OCI-LY7 (cell line): Measurements from ENCODE around the gene LRP4. TPM values are rescaled to one million over a fixed set of nuclear protein-coding genes. Genes with fewer than 3 reads are reported as not detected.

Experiments used
- BruUV-seq: library from RNA; stranded (reverse); fragments of 400-500 nt; replicated peaks from 2 replicates; lab custom pipeline; 2021; lab: Mats Ljungman, UMichigan
- CTCF ChIA-PET: fragments of 300-600 bp; sonication (Branson Sonifier 250); formaldehyde crosslinking; loops from one replicate; lab custom pipeline; 2022; ENCODE audit warnings: antibody characterized with exemption; ENCODE audit not compliant: unreplicated experiment; lab: Charles Lee
- POLR2A ChIA-PET: fragments of 300-600 bp; sonication (Branson Sonifier 250); formaldehyde crosslinking; loops from one replicate; lab custom pipeline; 2022; ENCODE audit warnings: antibody characterized with exemption; lab: Charles Lee
- DNase-seq: peaks from one replicate; pipeline ENCODE4 v3.0.0-alpha.2; 2015; ENCODE audit warnings: low spot score
- H2AFZ ChIP-seq: fragments of 200-600 bp; sonication (generic), shearing (Covaris generic); 2 replicates; pipeline ENCODE4 v1.6.1; 2014; ENCODE audit warnings: mild to moderate bottlenecking, antibody characterized with exemption, low read length, moderate library complexity
- H3K27ac ChIP-seq: fragments of 200-600 bp; sonication (generic); 2 replicates; pipeline ENCODE4 v1.5.1; 2014; ENCODE audit warnings: mixed run types, low read depth, mild to moderate bottlenecking, moderate library complexity, low read length, inconsistent platforms; ENCODE audit not compliant: poor library complexity, severe bottlenecking
- H3K36me3 ChIP-seq: fragments of 200-600 bp; sonication (generic); 2 replicates; pipeline ENCODE4 v1.6.1; 2014; ENCODE audit warnings: mild to moderate bottlenecking, antibody characterized with exemption, low read length, moderate library complexity, mixed read lengths; ENCODE audit not compliant: insufficient read depth
- H3K4me1 ChIP-seq: fragments of 200-600 bp; sonication (generic); 2 replicates; pipeline ENCODE4 v1.5.1; 2014; ENCODE audit warnings: mild to moderate bottlenecking, low read length; ENCODE audit not compliant: insufficient read depth, poor library complexity, severe bottlenecking
- H3K4me2 ChIP-seq: fragments of 200-600 bp; sonication (generic); 2 replicates; pipeline ENCODE4 v1.6.1; 2014; ENCODE audit warnings: mild to moderate bottlenecking, low read length
- H3K4me3 ChIP-seq: fragments of 200-600 bp; sonication (generic); 2 replicates; pipeline ENCODE4 v1.5.1; 2014; ENCODE audit warnings: mild to moderate bottlenecking, low read depth, low read length; ENCODE audit not compliant: poor library complexity, severe bottlenecking
- H3K79me2 ChIP-seq: fragments of 200-600 bp; sonication (generic); 2 replicates; pipeline ENCODE4 v1.6.1; 2016; ENCODE audit warnings: low read depth, mild to moderate bottlenecking, low read length, moderate library complexity, mixed read lengths; ENCODE audit not compliant: insufficient read depth
- H3K9me2 ChIP-seq: fragments of 200-600 bp; sonication (generic); 2 replicates; pipeline ENCODE4 v1.6.1; 2016; ENCODE audit warnings: mild to moderate bottlenecking, low read length, mixed read lengths; ENCODE audit not compliant: insufficient read depth
- H3K9me3 ChIP-seq: fragments of 200-600 bp; sonication (generic); 2 replicates; pipeline ENCODE4 v1.6.1; 2014; ENCODE audit warnings: mild to moderate bottlenecking, mixed run types, low read length, mixed read lengths
- H4K20me1 ChIP-seq: fragments of 200-600 bp; sonication (generic); 2 replicates; pipeline ENCODE4 v1.6.1; 2014; ENCODE audit warnings: mild to moderate bottlenecking, antibody characterized with exemption, low read length, moderate library complexity, mixed read lengths; ENCODE audit not compliant: insufficient read depth
- EZH2phosphoT487 ChIP-seq: fragments of 200-600 bp; sonication (generic); IDR thresholded peaks from 2 replicates; pipeline ENCODE4 v1.6.1; 2018; ENCODE audit warnings: low read depth, borderline replicate concordance, mild to moderate bottlenecking, mixed run types, antibody characterized with exemption, low read length, moderate library complexity, mixed read lengths
- intact Hi-C: fragments of 100-400 bp; cut with micrococcal nuclease; formaldehyde crosslinking; loops from one replicate; pipeline ENCODE4 v1.10.0; 2022; ENCODE audit not compliant: unreplicated experiment
- total RNA-seq, 2 experiments: library from RNA; depleted of rRNA in 1 of 2; stranded (reverse); fragments of >200 nt in 1 of 2; shearing (Covaris generic) in 1 of 2; gene quantifications; 2 replicates each; pipeline ENCODE4 v1.2.3, GENCODE V29; 2014 to 2022
- TF ChIP-seq, protein P1 (sequence below): fragments of 200-600 bp; sonication (generic); conservative IDR thresholded peaks from 2 replicates; pipeline ENCODE4 v1.5.1; 2014; ENCODE audit warnings: mild to moderate bottlenecking, antibody characterized with exemption, low read length, moderate library complexity, mixed read lengths

Gene LRP4
- total RNA-seq, 2 experiments from 2014 or later, result 19.8 to 28.5 TPM

DNA sequence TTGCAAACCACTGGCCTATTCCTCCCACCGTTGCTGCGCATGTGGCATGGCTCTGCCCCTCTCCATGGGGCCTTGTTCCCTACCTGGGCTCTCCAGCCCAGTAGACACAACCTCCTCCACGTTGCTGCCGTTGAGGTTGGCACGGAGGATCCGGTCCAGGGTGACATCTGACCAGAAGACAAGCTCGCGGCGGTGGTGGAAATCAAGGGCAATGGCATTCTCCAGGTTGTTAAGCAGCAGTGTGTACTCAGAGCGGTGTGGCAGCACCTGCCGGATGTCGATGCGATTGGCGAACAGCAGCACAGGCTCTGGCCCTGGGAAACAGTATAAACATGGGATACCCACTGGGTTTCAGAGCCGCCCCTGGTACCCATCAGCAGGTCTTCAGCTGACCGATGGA lies 23.8 kb downstream of the LRP4 start:
- no TSS peak for BruUV-seq
- ChIA-PET CTCF (no interaction called here), POLR2A (interaction anchor here (0.6 to 1.2 kb wide), 4 partner anchors 16 to 834 kb away, joined by 3 to 4 read pairs (median 4); no protein-coding TSS in a partner anchor)
- Histone ChIP-seq H3K27ac (no peak overlapping the region), H2AFZ (no peak overlapping the region), H3K4me2 (no peak overlapping the region), H3K4me1 (peaks cover 4% of the 10 kb centered on the region), H3K79me2 (no peaks in the 10 kb centered on the region), H4K20me1 (no peaks in the 10 kb centered on the region), H3K9me3 (no peaks in the 10 kb centered on the region), H3K36me3 (peaks cover 73% of the 10 kb centered on the region), H3K4me3 (no peak overlapping the region), H3K9me2 (no peaks in the 10 kb centered on the region)
- DNase-seq, result no peak
- TF ChIP-seq EZH2phosphoT487, result no peak
- TF ChIP-seq, protein P1, sequence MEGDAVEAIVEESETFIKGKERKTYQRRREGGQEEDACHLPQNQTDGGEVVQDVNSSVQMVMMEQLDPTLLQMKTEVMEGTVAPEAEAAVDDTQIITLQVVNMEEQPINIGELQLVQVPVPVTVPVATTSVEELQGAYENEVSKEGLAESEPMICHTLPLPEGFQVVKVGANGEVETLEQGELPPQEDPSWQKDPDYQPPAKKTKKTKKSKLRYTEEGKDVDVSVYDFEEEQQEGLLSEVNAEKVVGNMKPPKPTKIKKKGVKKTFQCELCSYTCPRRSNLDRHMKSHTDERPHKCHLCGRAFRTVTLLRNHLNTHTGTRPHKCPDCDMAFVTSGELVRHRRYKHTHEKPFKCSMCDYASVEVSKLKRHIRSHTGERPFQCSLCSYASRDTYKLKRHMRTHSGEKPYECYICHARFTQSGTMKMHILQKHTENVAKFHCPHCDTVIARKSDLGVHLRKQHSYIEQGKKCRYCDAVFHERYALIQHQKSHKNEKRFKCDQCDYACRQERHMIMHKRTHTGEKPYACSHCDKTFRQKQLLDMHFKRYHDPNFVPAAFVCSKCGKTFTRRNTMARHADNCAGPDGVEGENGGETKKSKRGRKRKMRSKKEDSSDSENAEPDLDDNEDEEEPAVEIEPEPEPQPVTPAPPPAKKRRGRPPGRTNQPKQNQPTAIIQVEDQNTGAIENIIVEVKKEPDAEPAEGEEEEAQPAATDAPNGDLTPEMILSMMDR, result no peak
- intact Hi-C loops, result no loop called here

DNA sequence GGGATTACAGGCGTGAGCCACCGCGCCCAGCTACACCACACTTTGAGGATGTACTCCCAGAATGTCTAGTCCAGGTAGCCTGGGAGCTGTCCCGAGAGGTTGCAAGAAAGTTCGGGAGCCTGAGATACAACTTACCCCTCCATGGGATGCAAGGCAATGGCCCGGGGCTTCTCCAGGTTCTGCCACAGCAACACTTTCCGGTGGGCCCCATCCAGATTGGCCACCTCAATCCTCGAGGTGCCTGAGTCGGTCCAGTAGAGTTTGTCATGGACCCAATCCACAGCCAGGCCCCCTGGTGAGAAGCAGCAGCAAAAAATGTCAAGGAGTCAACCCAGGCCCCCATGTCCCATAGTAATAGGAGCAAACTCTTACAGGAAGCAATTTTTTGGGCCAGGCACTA lies 25.5 kb downstream of the LRP4 start:
- CTCF ChIA-PET, result no interaction called here
- Histone ChIP-seq H3K36me3 (peaks cover 70% of the 10 kb centered on the region), H2AFZ (no peak overlapping the region), H3K79me2 (no peaks in the 10 kb centered on the region), H3K4me1 (peaks cover 4% of the 10 kb centered on the region), H4K20me1 (no peaks in the 10 kb centered on the region), H3K27ac (no peak overlapping the region), H3K9me2 (no peaks in the 10 kb centered on the region), H3K9me3 (no peaks in the 10 kb centered on the region), H3K4me2 (no peak overlapping the region), H3K4me3 (no peak overlapping the region)
- DNase-seq, result no peak
- TF ChIP-seq EZH2phosphoT487, result no peak
- TF ChIP-seq, protein P1, result no peak
- POLR2A ChIA-PET, result no interaction called here
- BruUV-seq, result no TSS peak
- intact Hi-C loops, result no loop called here

DNA sequence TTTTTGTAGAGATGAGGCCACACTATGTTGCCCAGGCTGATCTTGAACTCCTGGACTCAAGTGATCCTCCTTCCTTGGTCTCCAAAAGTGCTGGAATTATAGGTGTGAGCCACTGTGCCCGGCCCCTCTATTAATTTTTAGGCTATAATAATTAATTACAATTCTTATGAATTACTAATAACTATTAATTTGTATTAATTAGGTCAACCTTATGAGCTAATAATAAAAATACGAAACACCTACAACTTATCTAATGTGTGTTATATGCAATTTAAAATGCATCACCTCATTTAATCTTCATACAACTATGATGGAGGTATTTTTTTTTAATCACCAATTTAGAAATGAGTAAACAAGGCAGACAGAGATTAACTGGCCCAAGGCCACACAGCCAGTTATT lies 26.2 kb downstream of the LRP4 start:
- no peak for DNase-seq
- POLR2A ChIA-PET, result no interaction called here
- BruUV-seq, result no TSS peak

More for the DNA sequence above, 26.2 kb downstream of the LRP4 start:
- Histone ChIP-seq H3K79me2 (no peaks in the 10 kb centered on the region), H3K27ac (no peak overlapping the region), H3K9me2 (no peaks in the 10 kb centered on the region), H3K36me3 (peaks cover 76% of the 10 kb centered on the region), H4K20me1 (no peaks in the 10 kb centered on the region), H3K9me3 (no peaks in the 10 kb centered on the region), H3K4me1 (peaks cover 4% of the 10 kb centered on the region), H3K4me3 (no peak overlapping the region), H2AFZ (no peak overlapping the region), H3K4me2 (no peak overlapping the region)
- CTCF ChIA-PET, result no interaction called here
- no peak for TF ChIP-seq EZH2phosphoT487
- TF ChIP-seq, protein P1, result no peak
- intact Hi-C loops, result no loop called here
